ENCODE data around the gene TIMMDC1.
"Not testable (repeated sequence)": the region's sequence is repeated elsewhere in the genome, so short reads cannot be mapped to it uniquely, and the experiment has no call there.

Gene TIMMDC1

GRCh38 chr3:119557877-119558269, 59.5 kb downstream of the TIMMDC1 start:
- DNase-seq = no peak

- no peak for DNase-seq
Observed at GRCh38 chr3:119558626-119559317, 60.4 kb downstream of the TIMMDC1 start.

- no peak for DNase-seq
Observed at GRCh38 chr3:119559441-119559963, 61.2 kb downstream of the TIMMDC1 start, which contains the start of gene CD80. CD80 (minus strand) TSS chr3:119559614; CDS start chr3:119557728, 1,886 bp downstream.

- DNase-seq = no peak
Observed at GRCh38 chr3:119560160-119560559, 61.8 kb downstream of the TIMMDC1 start.

- DNase-seq = no peak
Observed at GRCh38 chr3:119562307-119562961, 64.1 kb downstream of the TIMMDC1 start.

GRCh38 chr3:119563334-119563733, 65.0 kb downstream of the TIMMDC1 start:
- not testable (repeated sequence) for DNase-seq

GRCh38 chr3:119569156-119569555, 70.8 kb downstream of the TIMMDC1 start:
- no peak for DNase-seq

GRCh38 chr3:119570229-119570628, 71.9 kb downstream of the TIMMDC1 start:
- no peak for DNase-seq

- DNase-seq = no peak
Observed at GRCh38 chr3:119571230-119571629, 72.9 kb downstream of the TIMMDC1 start.

GRCh38 chr3:119571688-119572087, 73.3 kb downstream of the TIMMDC1 start:
- no peak for DNase-seq
